Body of pancreas (tissue), 4 donors: ENCODE results near the gene ROBO1. TPM values are rescaled to one million over a fixed set of nuclear protein-coding genes. Genes with fewer than 3 reads are reported as not detected.

Source experiments
- ATAC-seq: fragments of 150-250 bp; one replicate; pipeline ENCODE4 v1.9.1; 2016
- DNase-seq, 4 donors: peaks; one replicate each; pipeline ENCODE4 v3.0.0-alpha.2; 2019
- H3K27ac ChIP-seq, 4 donors: fragments of 200-600 bp; sonication (generic); 1 replicate in 3 of 4; 2 replicates in 1 of 4; pipeline versions ENCODE4 v1.5.1 to v1.6.1; 2016 to 2019; ENCODE audit warnings: mild to moderate bottlenecking in 1 of 4, mixed read lengths in 1 of 4, moderate library complexity in 1 of 4
- H3K27me3 ChIP-seq, 2 donors: fragments of 200-600 bp; sonication (generic); one replicate each; pipeline ENCODE4 v1.6.0; 2016; ENCODE audit warnings: mild to moderate bottlenecking in 1 of 2
- H3K36me3 ChIP-seq, 2 donors: fragments of 200-600 bp; sonication (generic); replicated peaks in 1 of 2; 2 replicates each; pipeline ENCODE4 v1.5.1; 2016; ENCODE audit warnings: low read depth in 2 of 2; ENCODE audit not compliant: insufficient read depth in 1 of 2
- H3K4me1 ChIP-seq: fragments of 200-600 bp; sonication (generic); one replicate; pipeline ENCODE4 v1.6.0; 2016
- H3K4me3 ChIP-seq, 2 donors: fragments of 200-600 bp; sonication (generic); 1 replicate in 1 of 2; 2 replicates in 1 of 2; pipeline ENCODE4 v1.5.1; 2016 to 2019
- H3K9me3 ChIP-seq, 3 donors: fragments of 200-600 bp; sonication (generic); 1 replicate in 2 of 3; 2 replicates in 1 of 3; pipeline ENCODE4 v1.5.1; 2016
- CTCF ChIP-seq, 7 experiments: fragments of 450-650 bp in 4 of 7; fragments of 200-600 bp in 3 of 7; sonication (generic) in 3 of 7; IDR thresholded peaks; one replicate each; pipeline ENCODE4 v1.5.1; 2016 to 2019; ENCODE audit warnings: antibody characterized with exemption in 7 of 7
- POLR2A ChIP-seq, 3 donors: fragments of 450-650 bp; IDR thresholded peaks; one replicate each; pipeline ENCODE4 v1.6.1; 2016; ENCODE audit warnings: antibody characterized with exemption in 3 of 3, mild to moderate bottlenecking in 2 of 3
- WGBS, 2 donors: methylation state at CpG; one replicate each; pipeline ENCODE4 v1.1.5; 2017; 5-methylcytosine and 5-hydroxymethylcytosine counted together
- intact Hi-C: fragments of 100-400 bp; cut with DNase I; formaldehyde crosslinking; loops from one replicate; pipeline ENCODE4 v1.15.1; 2023
- total RNA-seq, 2 donors: library from RNA; depleted of rRNA; stranded (reverse); fragments of >200 nt; gene quantifications; one replicate each; pipeline ENCODE4 v1.1.0, GENCODE V29; 2016

Gene ROBO1
- total RNA-seq, 2 donors from 2014 or later, result 3.9 to 9.9 TPM

GRCh38 chr3:79012946-79013362, 754.8 kb downstream of the ROBO1 start:
- no peak overlapping the region for H3K4me3 ChIP-seq
- no peak for ATAC-seq
- H3K36me3 ChIP-seq, result no peaks in the 10 kb centered on the region
- intact Hi-C loops, result no loop called here
- H3K4me1 ChIP-seq, result peaks cover 4% of the 10 kb centered on the region
- no peak for TF ChIP-seq POLR2A (IDR thresholded peaks at IDR 0.05)
- TF ChIP-seq CTCF (IDR thresholded peaks at IDR 0.05), result no peak
- 46 to 52% methylated on average over 2 of the region's 2 CpGs for WGBS, 2 donors
- no peak for DNase-seq
- no peaks in the 10 kb centered on the region for H3K9me3 ChIP-seq
- H3K27me3 ChIP-seq, result peaks cover 0 to 11% of the 10 kb centered on the region in 2 donors
- H3K27ac ChIP-seq, result no peak overlapping the region

- 57 to 77% methylated on average over 2 of the region's 2 CpGs for whole genome bisulfite sequencing, 2 donors
- intact Hi-C loops, result no loop called here
- no peaks in the 10 kb centered on the region for H3K4me1 ChIP-seq
These were observed 755.3 kb downstream of the ROBO1 start for GRCh38 chr3:79012530-79012913.

GRCh38 chr3:79011821-79012529, 755.8 kb downstream of the ROBO1 start:
- no peaks in the 10 kb centered on the region for H3K9me3 ChIP-seq
- WGBS, 2 donors, result 55 to 60% methylated on average over 5 of the region's 5 CpGs
- TF ChIP-seq CTCF (IDR thresholded peaks at IDR 0.05) (no peak), POLR2A (IDR thresholded peaks at IDR 0.05) (no peak)
- peaks cover 0 to 6% of the 10 kb centered on the region in 2 donors for H3K27me3 ChIP-seq
- H3K4me1 ChIP-seq, result no peaks in the 10 kb centered on the region
- no peak overlapping the region for H3K27ac ChIP-seq
- no peak for ATAC-seq
- intact Hi-C loops, result no loop called here
- DNase-seq, result no peak
- no peak overlapping the region for H3K4me3 ChIP-seq
- no peaks in the 10 kb centered on the region for H3K36me3 ChIP-seq

More at GRCh38 chr3:79012530-79012913, 755.3 kb downstream of the ROBO1 start:
- H3K27ac ChIP-seq, result no peak overlapping the region
- ATAC-seq (no peak), DNase-seq (no peak)
- peaks cover 0 to 7% of the 10 kb centered on the region in 2 donors for H3K27me3 ChIP-seq
- H3K36me3 ChIP-seq, result no peaks in the 10 kb centered on the region
- H3K9me3 ChIP-seq, result no peaks in the 10 kb centered on the region
- TF ChIP-seq POLR2A (IDR thresholded peaks at IDR 0.05) (no peak), CTCF (IDR thresholded peaks at IDR 0.05) (no peak)
- H3K4me3 ChIP-seq, result no peak overlapping the region

GRCh38 chr3:79009861-79010260, 757.9 kb downstream of the ROBO1 start:
- TF ChIP-seq POLR2A (IDR thresholded peaks at IDR 0.05), result no peak
- TF ChIP-seq CTCF (IDR thresholded peaks at IDR 0.05), result no peak
- H3K36me3 ChIP-seq, result no peaks in the 10 kb centered on the region
- H3K4me1 ChIP-seq, result no peaks in the 10 kb centered on the region
- DNase-seq (no peak), ATAC-seq (no peak)
- no peak overlapping the region for H3K27ac ChIP-seq
- H3K27me3 ChIP-seq, result no peaks in the 10 kb centered on the region
- no peak overlapping the region for H3K4me3 ChIP-seq
- intact Hi-C loops, result no loop called here
- H3K9me3 ChIP-seq, result no peaks in the 10 kb centered on the region

GRCh38 chr3:79006077-79006476, 761.7 kb downstream of the ROBO1 start:
- TF ChIP-seq CTCF (IDR thresholded peaks at IDR 0.05) (no peak), POLR2A (IDR thresholded peaks at IDR 0.05) (no peak)
- WGBS, 2 donors, result 40 to 46% methylated on average over 1 of the region's 1 CpG
- Histone ChIP-seq H3K27ac (no peak overlapping the region), H3K4me1 (no peaks in the 10 kb centered on the region), H3K9me3 (no peaks in the 10 kb centered on the region), H3K36me3 (no peaks in the 10 kb centered on the region), H3K27me3 (no peaks in the 10 kb centered on the region), H3K4me3 (no peak overlapping the region)
- ATAC-seq, result no peak
- intact Hi-C loops, result no loop called here
- DNase-seq, result no peak
